Measurements from ENCODE around the gene LRIT3.

DNA sequence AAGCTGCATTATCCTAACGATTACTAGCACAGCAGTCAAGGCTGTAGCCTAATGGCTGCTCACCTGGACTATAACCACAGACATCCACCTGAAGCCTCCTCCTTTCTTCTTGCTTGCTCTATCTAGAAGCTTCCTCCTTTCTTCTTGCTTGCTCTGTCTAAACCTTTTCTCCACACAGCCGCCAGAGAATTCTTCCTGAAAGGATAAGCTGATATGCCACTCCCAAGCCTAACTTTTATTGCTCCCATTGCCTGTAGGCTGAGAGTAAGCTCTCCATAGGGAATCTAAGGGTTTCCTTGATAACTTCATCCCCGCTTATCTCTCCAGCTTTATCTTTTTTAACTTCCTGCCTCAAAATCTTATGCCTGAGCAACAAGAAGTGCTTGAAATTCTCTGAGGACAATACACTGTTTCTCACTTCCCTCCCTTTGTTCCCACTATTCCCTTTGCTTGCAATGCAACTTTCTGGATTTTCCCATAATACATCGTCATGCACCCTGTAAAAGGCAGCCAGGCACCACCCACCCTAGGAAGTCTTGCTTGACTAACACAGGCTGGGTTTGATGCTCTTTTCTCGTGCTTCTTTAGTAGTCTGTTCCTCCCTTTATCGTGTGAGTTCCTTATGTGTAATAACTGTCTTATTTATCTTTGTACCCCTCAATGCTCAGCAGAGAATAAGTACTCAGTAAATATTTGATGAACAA is 1.4 kb upstream of the LRIT3 start:
- TF ChIP-seq, protein P1, sequence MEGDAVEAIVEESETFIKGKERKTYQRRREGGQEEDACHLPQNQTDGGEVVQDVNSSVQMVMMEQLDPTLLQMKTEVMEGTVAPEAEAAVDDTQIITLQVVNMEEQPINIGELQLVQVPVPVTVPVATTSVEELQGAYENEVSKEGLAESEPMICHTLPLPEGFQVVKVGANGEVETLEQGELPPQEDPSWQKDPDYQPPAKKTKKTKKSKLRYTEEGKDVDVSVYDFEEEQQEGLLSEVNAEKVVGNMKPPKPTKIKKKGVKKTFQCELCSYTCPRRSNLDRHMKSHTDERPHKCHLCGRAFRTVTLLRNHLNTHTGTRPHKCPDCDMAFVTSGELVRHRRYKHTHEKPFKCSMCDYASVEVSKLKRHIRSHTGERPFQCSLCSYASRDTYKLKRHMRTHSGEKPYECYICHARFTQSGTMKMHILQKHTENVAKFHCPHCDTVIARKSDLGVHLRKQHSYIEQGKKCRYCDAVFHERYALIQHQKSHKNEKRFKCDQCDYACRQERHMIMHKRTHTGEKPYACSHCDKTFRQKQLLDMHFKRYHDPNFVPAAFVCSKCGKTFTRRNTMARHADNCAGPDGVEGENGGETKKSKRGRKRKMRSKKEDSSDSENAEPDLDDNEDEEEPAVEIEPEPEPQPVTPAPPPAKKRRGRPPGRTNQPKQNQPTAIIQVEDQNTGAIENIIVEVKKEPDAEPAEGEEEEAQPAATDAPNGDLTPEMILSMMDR (conservative IDR thresholded peaks at IDR 0.05; ENCODE audit: low read length): no peak
- TF ChIP-seq EZH2phosphoT487 (IDR thresholded peaks at IDR 0.05; ENCODE audit: borderline replicate concordance, low read depth, low read length): no peak

Measured in OCI-LY7 (cell line).